GM12864 (cell line): ENCODE measurements around the gene WDR36.

Experiments
- DNase-seq: peaks from one replicate; pipeline ENCODE4 v3.0.0-alpha.2; 2011; ENCODE audit warnings: low read depth
- H3K4me3 ChIP-seq: 2 replicates; pipeline ENCODE4 v1.5.1; 2011; ENCODE audit warnings: mild to moderate bottlenecking, low read depth, low read length, control low read depth
- TF ChIP-seq, protein P1 (sequence below): IDR thresholded peaks from 2 replicates; pipeline ENCODE4 v1.5.1; 2011; ENCODE audit warnings: low read depth, mild to moderate bottlenecking, moderate library complexity, low read length, control low read depth, inconsistent platforms; ENCODE audit errors: missing control alignments

The WDR36 gene

GRCh38 chr5:111126896-111127295 lies 34.7 kb downstream of the WDR36 start:
- TF ChIP-seq, protein P1, sequence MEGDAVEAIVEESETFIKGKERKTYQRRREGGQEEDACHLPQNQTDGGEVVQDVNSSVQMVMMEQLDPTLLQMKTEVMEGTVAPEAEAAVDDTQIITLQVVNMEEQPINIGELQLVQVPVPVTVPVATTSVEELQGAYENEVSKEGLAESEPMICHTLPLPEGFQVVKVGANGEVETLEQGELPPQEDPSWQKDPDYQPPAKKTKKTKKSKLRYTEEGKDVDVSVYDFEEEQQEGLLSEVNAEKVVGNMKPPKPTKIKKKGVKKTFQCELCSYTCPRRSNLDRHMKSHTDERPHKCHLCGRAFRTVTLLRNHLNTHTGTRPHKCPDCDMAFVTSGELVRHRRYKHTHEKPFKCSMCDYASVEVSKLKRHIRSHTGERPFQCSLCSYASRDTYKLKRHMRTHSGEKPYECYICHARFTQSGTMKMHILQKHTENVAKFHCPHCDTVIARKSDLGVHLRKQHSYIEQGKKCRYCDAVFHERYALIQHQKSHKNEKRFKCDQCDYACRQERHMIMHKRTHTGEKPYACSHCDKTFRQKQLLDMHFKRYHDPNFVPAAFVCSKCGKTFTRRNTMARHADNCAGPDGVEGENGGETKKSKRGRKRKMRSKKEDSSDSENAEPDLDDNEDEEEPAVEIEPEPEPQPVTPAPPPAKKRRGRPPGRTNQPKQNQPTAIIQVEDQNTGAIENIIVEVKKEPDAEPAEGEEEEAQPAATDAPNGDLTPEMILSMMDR = no peak
- no peak for DNase-seq
- no peak overlapping the region for H3K4me3 ChIP-seq

GRCh38 chr5:111127453-111128195 lies 35.5 kb downstream of the WDR36 start:
- TF ChIP-seq, protein P1 = no peak
- DNase-seq = no peak
- H3K4me3 ChIP-seq = no peak overlapping the region

DNA sequence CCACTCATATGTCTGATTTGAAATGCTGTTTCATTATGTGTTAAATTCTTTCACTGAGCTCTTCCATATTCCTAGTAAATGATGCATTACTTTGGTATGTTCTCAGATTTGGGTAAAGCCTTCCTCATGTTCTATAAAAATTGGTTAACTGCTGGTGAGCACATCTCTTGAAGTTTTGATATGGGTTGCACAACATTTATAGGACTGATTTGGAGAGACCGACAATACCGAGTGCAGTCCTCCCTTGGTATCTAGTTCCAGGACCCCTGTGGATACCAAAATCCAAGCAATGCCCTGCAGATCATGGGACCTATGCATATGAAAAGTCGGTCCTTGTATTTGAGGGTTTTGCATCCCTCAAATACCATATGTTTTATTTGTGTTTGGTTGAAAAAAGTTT lies 37.8 kb downstream of the WDR36 start:
- DNase-seq = no peak
- TF ChIP-seq, protein P1 = no peak
- no peak overlapping the region for H3K4me3 ChIP-seq

- H3K4me3 ChIP-seq = no peak overlapping the region
- TF ChIP-seq, protein P1 = no peak
- DNase-seq = no peak
Measured at GRCh38 chr5:111131356-111131755, 39.2 kb downstream of the WDR36 start.

DNA sequence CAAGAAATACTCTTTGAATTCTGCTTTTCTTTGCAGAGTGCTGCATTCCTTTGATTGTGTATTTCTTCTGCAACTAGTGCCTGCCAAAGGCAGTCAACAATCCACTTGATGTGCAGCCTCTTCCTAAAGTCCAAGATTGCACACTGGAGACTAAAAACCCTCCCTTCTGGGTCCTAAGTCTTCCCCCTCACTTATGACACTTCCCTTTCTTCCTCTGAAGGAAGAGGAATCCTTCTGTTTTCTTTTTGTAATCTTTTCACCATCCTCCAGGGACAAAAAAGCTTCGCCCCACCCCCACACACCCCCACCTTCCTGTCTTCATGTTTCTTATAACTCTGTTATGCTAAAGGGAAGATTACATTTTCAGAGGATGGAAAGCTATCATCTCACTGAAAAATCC lies 39.9 kb downstream of the WDR36 start:
- H3K4me3 ChIP-seq = no peak overlapping the region
- TF ChIP-seq, protein P1 = no peak
- DNase-seq = no peak

GRCh38 chr5:111132731-111133435 lies 40.7 kb downstream of the WDR36 start:
- TF ChIP-seq, protein P1 = no peak
- DNase-seq = no peak
- H3K4me3 ChIP-seq = no peak overlapping the region

- DNase-seq = no peak
- TF ChIP-seq, protein P1 = no peak
- H3K4me3 ChIP-seq = no peak overlapping the region
Measured at GRCh38 chr5:111133436-111133751, 41.2 kb downstream of the WDR36 start.
